Type B pancreatic cell (in vitro differentiated cells): Measurements from ENCODE around the gene CRACR2A. TPM values are rescaled to one million over a fixed set of nuclear protein-coding genes. Genes with fewer than 3 reads are reported as not detected.
A peak's percentile ranks its signal among the peaks of the same experiment; 100 is the strongest.

Source experiments
- DNase-seq: peaks from one replicate; pipeline ENCODE4 v3.0.0; 2021; ENCODE audit warnings: mixed read lengths; ENCODE audit not compliant: unreplicated experiment; ENCODE audit errors: extremely low spot score
- H3K27ac Mint-ChIP-seq: 2 replicates; pipeline ENCODE4 v1.8.0; 2021; ENCODE audit warnings: mild to moderate bottlenecking, mixed read lengths
- H3K27me3 Mint-ChIP-seq: 2 replicates; pipeline ENCODE4 v1.8.0; 2021; ENCODE audit warnings: mixed read lengths
- H3K36me3 Mint-ChIP-seq: 2 replicates; pipeline ENCODE4 v1.8.0; 2021; ENCODE audit warnings: mixed read lengths
- H3K4me1 Mint-ChIP-seq: one replicate; pipeline ENCODE4 v1.8.0; 2021; ENCODE audit warnings: mixed read lengths; ENCODE audit not compliant: unreplicated experiment
- H3K4me3 Mint-ChIP-seq: 2 replicates; pipeline ENCODE4 v1.8.0; 2021; ENCODE audit warnings: mild to moderate bottlenecking, mixed read lengths
- H3K9me3 Mint-ChIP-seq: 2 replicates; pipeline ENCODE4 v1.8.0; 2021; ENCODE audit warnings: mixed read lengths
- total RNA-seq: library from RNA; stranded (reverse); gene quantifications from 2 replicates; pipeline ENCODE4 v1.2.1, GENCODE V29; 2021; ENCODE audit warnings: low replicate concordance
- TF ChIP-seq, protein P1 (sequence below): fragments of 200-600 bp; sonication (generic); conservative IDR thresholded peaks from 2 replicates; pipeline ENCODE4 v1.5.0; 2021; ENCODE audit warnings: antibody characterized with exemption, mild to moderate bottlenecking

Gene CRACR2A
- total RNA-seq, 1 donor from 2014 or later, result 1.9 TPM

DNA sequence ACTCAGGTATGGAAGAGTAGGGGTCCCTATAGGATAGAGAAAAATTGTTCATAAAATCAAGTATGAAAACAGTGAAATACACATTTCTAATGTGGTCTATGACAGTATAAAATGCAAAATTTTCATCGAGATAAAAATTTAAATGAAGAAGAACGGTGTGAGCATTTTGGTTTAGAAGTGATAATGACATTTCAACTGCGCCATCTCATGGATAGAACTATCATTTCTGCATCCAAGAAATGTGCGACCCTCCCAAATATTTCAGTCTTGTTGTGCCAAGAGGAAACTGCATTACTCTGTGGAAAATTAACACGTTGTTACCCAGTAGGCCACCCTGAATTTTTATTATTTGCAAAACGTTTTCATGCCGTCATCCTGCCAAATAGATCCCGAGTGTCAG, 108.8 kb downstream of the CRACR2A start:
- no peak for DNase-seq
- TF ChIP-seq, protein P1, sequence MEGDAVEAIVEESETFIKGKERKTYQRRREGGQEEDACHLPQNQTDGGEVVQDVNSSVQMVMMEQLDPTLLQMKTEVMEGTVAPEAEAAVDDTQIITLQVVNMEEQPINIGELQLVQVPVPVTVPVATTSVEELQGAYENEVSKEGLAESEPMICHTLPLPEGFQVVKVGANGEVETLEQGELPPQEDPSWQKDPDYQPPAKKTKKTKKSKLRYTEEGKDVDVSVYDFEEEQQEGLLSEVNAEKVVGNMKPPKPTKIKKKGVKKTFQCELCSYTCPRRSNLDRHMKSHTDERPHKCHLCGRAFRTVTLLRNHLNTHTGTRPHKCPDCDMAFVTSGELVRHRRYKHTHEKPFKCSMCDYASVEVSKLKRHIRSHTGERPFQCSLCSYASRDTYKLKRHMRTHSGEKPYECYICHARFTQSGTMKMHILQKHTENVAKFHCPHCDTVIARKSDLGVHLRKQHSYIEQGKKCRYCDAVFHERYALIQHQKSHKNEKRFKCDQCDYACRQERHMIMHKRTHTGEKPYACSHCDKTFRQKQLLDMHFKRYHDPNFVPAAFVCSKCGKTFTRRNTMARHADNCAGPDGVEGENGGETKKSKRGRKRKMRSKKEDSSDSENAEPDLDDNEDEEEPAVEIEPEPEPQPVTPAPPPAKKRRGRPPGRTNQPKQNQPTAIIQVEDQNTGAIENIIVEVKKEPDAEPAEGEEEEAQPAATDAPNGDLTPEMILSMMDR, result peak; percentile 53
- Mint-ChIP-seq H3K36me3 (no peaks in the 10 kb centered on the region), H3K27ac (no peak overlapping the region), H3K4me1 (no peaks in the 10 kb centered on the region), H3K9me3 (no peaks in the 10 kb centered on the region), H3K4me3 (no peak overlapping the region), H3K27me3 (peaks cover 46% of the 10 kb centered on the region)

DNA sequence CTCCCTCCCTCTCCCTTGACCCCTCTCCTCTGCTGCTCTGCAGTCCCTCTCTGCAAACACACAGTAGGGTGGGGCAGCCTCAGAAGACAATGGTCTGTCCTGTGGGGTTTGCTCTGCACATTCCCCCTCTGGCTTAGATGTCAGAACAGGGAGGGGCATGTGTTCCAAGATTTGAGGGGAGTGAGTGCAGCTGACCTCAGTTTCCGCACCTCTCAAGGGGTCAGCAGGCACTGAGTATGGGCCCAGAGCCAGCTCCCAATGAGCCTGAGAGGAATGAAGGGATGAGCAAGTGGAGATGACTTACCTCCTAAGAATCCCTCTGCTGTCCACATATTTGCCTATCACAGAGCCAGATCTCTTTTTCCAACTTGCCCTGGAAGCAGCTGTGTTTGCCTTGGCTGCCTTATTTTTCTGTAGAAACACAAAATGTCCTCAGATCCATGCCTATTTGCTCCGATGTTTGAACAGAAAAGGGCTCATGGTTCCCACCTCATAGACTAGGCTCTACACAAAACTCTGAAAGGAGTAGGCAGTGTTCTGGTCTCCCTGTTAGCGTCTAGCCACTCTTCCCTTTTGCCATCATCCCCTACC, 111.4 kb downstream of the CRACR2A start:
- H3K27ac Mint-ChIP-seq, result no peak overlapping the region
- TF ChIP-seq, protein P1, result no peak
- no peaks in the 10 kb centered on the region for H3K36me3 Mint-ChIP-seq
- peaks cover 57% of the 10 kb centered on the region for H3K27me3 Mint-ChIP-seq
- H3K9me3 Mint-ChIP-seq, result no peaks in the 10 kb centered on the region
- DNase-seq, result no peak
- peaks cover 4% of the 10 kb centered on the region for H3K4me1 Mint-ChIP-seq
- H3K4me3 Mint-ChIP-seq, result no peak overlapping the region

DNA sequence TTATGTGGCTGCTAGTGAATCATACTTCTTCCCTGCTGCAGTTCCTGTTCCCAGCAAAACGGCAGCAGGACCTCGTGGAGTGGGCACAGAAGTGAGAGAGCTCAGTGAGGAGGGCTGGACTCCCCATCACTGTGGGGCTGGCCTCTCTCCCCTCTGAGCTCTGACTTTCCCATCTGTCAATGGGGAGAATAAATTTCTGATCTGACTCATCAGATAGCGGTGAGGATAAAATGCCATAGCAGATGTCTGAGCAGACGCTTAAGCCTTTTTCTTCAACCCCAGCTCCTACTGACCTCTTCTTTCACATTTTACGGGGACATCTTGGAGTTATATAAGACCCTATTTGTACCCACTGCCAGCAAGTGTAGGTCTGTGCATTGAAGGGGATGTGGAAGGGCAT, 116.6 kb downstream of the CRACR2A start:
- DNase-seq, result no peak
- Mint-ChIP-seq H3K27me3 (peaks cover 48% of the 10 kb centered on the region), H3K4me1 (peaks cover 4% of the 10 kb centered on the region), H3K36me3 (no peaks in the 10 kb centered on the region), H3K4me3 (no peak overlapping the region), H3K9me3 (no peaks in the 10 kb centered on the region), H3K27ac (no peak overlapping the region)
- TF ChIP-seq, protein P1, result no peak

DNA sequence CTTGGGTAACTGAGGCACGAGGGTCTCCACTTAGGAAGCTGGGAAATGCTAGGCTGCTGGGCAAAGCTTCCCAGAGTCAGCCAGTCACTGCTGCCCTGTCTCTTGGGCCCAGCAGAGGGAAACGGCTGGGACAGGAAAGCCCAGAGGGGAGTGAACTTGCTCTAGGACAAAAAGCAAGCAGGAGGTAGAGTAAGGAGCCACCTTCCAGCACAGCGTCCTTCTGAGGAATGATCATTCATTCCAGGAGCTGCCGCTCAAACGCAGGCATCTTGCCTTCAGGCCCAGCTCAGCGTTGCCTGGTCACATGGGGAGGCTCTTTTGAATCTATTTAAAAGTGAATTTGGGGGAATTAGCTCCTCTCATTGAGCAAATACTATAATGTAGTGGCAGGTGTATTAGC, 118.6 kb downstream of the CRACR2A start:
- H3K27ac Mint-ChIP-seq, result no peak overlapping the region
- DNase-seq, result no peak
- no peaks in the 10 kb centered on the region for H3K9me3 Mint-ChIP-seq
- TF ChIP-seq, protein P1, result no peak
- peaks cover 46% of the 10 kb centered on the region for H3K27me3 Mint-ChIP-seq
- no peaks in the 10 kb centered on the region for H3K36me3 Mint-ChIP-seq
- H3K4me3 Mint-ChIP-seq, result no peak overlapping the region
- peaks cover 4% of the 10 kb centered on the region for H3K4me1 Mint-ChIP-seq

DNA sequence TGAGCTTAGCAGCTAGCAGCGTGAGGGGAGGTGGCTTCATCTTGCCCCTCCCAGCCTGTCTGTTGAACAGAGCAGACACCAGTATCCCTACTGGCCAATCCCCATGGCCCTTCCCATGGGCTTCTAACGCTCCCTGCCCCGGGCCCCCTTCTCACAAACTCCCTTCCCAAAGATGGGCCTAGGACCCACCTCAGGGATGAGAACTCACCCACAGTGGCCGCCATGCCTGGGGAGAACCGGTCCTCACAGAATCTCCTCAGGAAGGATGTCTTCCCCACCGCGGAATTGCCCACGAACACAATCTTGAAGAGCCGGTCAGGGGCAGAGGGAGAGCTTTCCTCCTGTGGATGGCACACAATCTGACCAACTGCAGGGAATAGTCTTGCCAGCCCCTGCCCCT, 119.5 kb downstream of the CRACR2A start:
- DNase-seq, result no peak
- no peak overlapping the region for H3K4me3 Mint-ChIP-seq
- H3K9me3 Mint-ChIP-seq, result no peaks in the 10 kb centered on the region
- H3K27me3 Mint-ChIP-seq, result peaks cover 50% of the 10 kb centered on the region
- H3K27ac Mint-ChIP-seq, result no peak overlapping the region
- TF ChIP-seq, protein P1, result no peak
- H3K36me3 Mint-ChIP-seq, result no peaks in the 10 kb centered on the region
- peaks cover 12% of the 10 kb centered on the region for H3K4me1 Mint-ChIP-seq

DNA sequence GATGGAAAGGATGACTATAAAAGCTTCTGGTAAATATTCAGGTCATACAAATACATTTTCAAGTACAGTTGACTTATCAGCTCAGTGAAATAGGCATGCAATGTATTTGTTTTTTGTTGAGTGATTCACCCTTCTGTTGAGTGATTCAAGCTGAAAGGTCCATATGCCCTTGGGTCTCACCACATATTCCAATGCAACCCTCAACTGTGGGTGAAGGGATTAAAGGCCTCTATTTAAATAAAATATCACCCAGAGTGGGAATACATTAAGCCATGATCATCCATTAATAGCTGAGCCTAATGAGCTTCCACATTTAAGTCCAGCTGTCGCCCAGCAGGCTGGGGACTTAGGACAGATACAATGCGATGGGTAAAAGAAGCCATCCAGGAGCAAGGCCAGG, 120.2 kb downstream of the CRACR2A start:
- Mint-ChIP-seq H3K9me3 (no peaks in the 10 kb centered on the region), H3K27me3 (peaks cover 50% of the 10 kb centered on the region), H3K36me3 (no peaks in the 10 kb centered on the region), H3K4me1 (peaks cover 13% of the 10 kb centered on the region), H3K27ac (no peak overlapping the region), H3K4me3 (no peak overlapping the region)
- DNase-seq, result no peak
- TF ChIP-seq, protein P1, result no peak
